ENCODE results near the gene SENP3.

Gene SENP3

GRCh38 chr17:7606280-7606679 lies 44.6 kb downstream of the SENP3 start:
- peaks cover 41 to 56% (median 50%) of the 10 kb centered on the region in 3 donors for H3K36me3 ChIP-seq

GRCh38 chr17:7610641-7611040 lies 48.9 kb downstream of the SENP3 start:
- no peak for DNase-seq
- TF ChIP-seq CTCF (IDR thresholded peaks at IDR 0.05) = no peak
- H3K4me1 ChIP-seq = peaks cover 0 to 43% (median 28%) of the 10 kb centered on the region in 4 donors

More at GRCh38 chr17:7606280-7606679, 44.6 kb downstream of the SENP3 start:
- no peak overlapping the region for H3K4me3 ChIP-seq
- H3K4me1 ChIP-seq = peaks cover 0 to 12% (median 4%) of the 10 kb centered on the region in 4 donors
- intact Hi-C loops (cut with DNase I; ENCODE audit: low total_unique reads) = no loop called here
- H3K27me3 ChIP-seq = no peaks in the 10 kb centered on the region
- no peak for TF ChIP-seq CTCF (IDR thresholded peaks at IDR 0.05)
- DNase-seq = no peak
- no peak overlapping the region for H3K27ac ChIP-seq
- no peaks in the 10 kb centered on the region for H3K9me3 ChIP-seq

GRCh38 chr17:7611635-7612293 lies 50.0 kb downstream of the SENP3 start:
- Histone ChIP-seq H3K27me3 (no peaks in the 10 kb centered on the region), H3K4me3 (no peak overlapping the region), H3K36me3 (peaks cover 0 to 12% (median 0%) of the 10 kb centered on the region in 3 donors), H3K27ac (peak overlapping the region in 1 of 2 donors; percentile 6), H3K9me3 (no peaks in the 10 kb centered on the region), H3K4me1 (peaks cover 0 to 43% (median 28%) of the 10 kb centered on the region in 4 donors)
- intact Hi-C loops (cut with DNase I; ENCODE audit: low total_unique reads) = no loop called here
- DNase-seq = no peak
- no peak for TF ChIP-seq CTCF (IDR thresholded peaks at IDR 0.05)

More at GRCh38 chr17:7610641-7611040, 48.9 kb downstream of the SENP3 start:
- Histone ChIP-seq H3K27ac (no peak overlapping the region), H3K9me3 (no peaks in the 10 kb centered on the region), H3K27me3 (no peaks in the 10 kb centered on the region), H3K4me3 (no peak overlapping the region), H3K36me3 (peaks cover 0 to 19% (median 7%) of the 10 kb centered on the region in 3 donors)
- intact Hi-C loops (cut with DNase I; ENCODE audit: low total_unique reads) = loop anchor here (1.0 kb wide), 1 partner anchor 17 kb away; no protein-coding TSS in a partner anchor

- DNase-seq = no peak
- Histone ChIP-seq H3K27ac (peak overlapping the region in 1 of 2 donors; percentile 6), H3K4me3 (no peak overlapping the region), H3K36me3 (peaks cover 0 to 12% (median 0%) of the 10 kb centered on the region in 3 donors), H3K4me1 (peaks cover 0 to 43% (median 28%) of the 10 kb centered on the region in 4 donors), H3K27me3 (no peaks in the 10 kb centered on the region), H3K9me3 (no peaks in the 10 kb centered on the region)
- no peak for TF ChIP-seq CTCF (IDR thresholded peaks at IDR 0.05)
- intact Hi-C loops (cut with DNase I; ENCODE audit: low total_unique reads) = no loop called here
Measured at GRCh38 chr17:7612294-7612640, 50.5 kb downstream of the SENP3 start.

- intact Hi-C loops (cut with DNase I; ENCODE audit: low total_unique reads) = no loop called here
- Histone ChIP-seq H3K36me3 (peaks cover 0 to 12% (median 0%) of the 10 kb centered on the region in 3 donors), H3K4me1 (peaks cover 0 to 43% (median 28%) of the 10 kb centered on the region in 4 donors), H3K4me3 (peak overlapping the region; percentile 82 to 84), H3K9me3 (no peaks in the 10 kb centered on the region), H3K27me3 (no peaks in the 10 kb centered on the region), H3K27ac (peak overlapping the region; percentile 83 to 87)
- peak in 1 of 2 donors; percentile 71 for DNase-seq
- TF ChIP-seq CTCF (IDR thresholded peaks at IDR 0.05) = no peak
Measured at GRCh38 chr17:7613769-7614424, 52.2 kb downstream of the SENP3 start.

All from tibial artery (tissue), 4 donors.